Hair follicle dermal papilla cell (primary cell): ENCODE results near the gene NDFIP1. TPM values are rescaled to one million over a fixed set of nuclear protein-coding genes. Genes with fewer than 3 reads are reported as not detected.

Source experiments
- total RNA-seq: library from RNA; depleted of rRNA; stranded (reverse); fragments of >200 nt; gene quantifications from 2 replicates; pipeline ENCODE4 v1.2.3, GENCODE V29; 2012

NDFIP1 gene
- total RNA-seq: 69.7 and 119 TPM in 2 replicates

GRCh38 chr5:142108432-142109330 lies at the start of gene NDFIP1:
NDFIP1 (plus strand) TSS chr5:142108779; CDS start chr5:142108975, 196 bp downstream.

Other genes with a start within 250 kb of the NDFIP1 start
- gene PCDH1, start 230.4 kb upstream of the NDFIP1 start, total RNA-seq: 1.2 and 1.5 TPM in 2 replicates
- gene DELE1, start 184.9 kb upstream of the NDFIP1 start, total RNA-seq: 64.5 and 76.7 TPM in 2 replicates
- 0.24 and 0.32 TPM in 2 replicates for gene PCDH12, start 150.6 kb upstream of the NDFIP1 start, total RNA-seq
- gene RNF14, start 139.7 kb upstream of the NDFIP1 start, total RNA-seq: 103 TPM in 2 replicates
- gene GNPDA1, start 95.8 kb upstream of the NDFIP1 start, total RNA-seq: 66.2 and 75.7 TPM in 2 replicates
- gene SPRY4, start 216.2 kb downstream of the NDFIP1 start, total RNA-seq: 11.7 and 21.4 TPM in 2 replicates